Measurements from ENCODE around the gene ILF2. TPM values are rescaled to one million over a fixed set of nuclear protein-coding genes. Genes with fewer than 3 reads are reported as not detected.

ILF2 gene
- total and polyA plus RNA-seq, 2 donors (not counting 1 experiment from before 2014, with no cell fraction given): 89.8 to 94.0 TPM

DNA sequence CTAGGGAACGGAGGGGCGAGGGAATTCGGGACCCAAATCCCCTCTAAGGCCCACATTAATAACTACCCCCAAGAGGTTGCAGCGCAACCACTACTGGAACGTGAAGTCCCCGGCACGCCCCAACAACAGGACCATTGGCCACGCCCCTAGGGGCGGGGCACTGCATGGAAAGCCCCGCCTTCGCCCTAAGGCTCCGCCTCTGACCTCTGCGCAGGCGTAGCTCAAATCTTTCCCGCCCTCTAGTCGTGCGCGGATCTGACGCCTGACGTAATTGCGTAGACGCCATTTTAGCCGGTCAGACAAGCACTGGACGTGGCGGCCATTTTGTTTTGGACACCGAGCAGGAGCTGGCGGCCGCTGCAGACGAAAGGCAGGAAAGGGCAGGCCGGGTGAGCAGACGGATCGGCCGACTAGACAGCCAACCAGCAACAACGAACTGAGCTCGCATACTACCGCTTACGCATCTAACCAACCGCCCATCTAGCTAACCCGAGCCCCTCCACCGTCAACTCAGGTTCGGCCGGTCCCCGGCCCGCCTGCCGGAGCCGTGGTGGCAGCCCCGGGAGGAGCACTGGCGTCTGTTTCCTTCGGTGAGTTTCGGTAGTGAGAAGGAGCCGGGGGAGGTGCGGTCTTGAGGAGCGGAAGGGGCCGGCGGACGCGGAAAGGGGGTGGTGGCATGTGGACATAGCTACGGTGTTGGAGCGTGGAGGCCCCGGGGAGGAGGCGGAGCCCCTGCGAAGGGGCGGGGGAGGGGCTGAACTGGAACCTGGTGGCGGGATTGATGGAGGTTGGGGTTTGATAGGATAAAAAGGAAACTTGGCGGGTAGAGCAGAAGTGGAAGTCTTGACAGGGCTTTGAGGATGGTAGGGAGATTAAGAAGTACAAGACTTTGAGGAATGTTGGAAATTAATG, 36.8 kb downstream of the ILF2 start, which contains the start of gene CHTOP:
CHTOP (plus strand) TSS at position 313 of the 912 bp plus-strand sequence. CDS start 2,523 bp downstream, outside the sequence.
- POLR2A ChIA-PET: interaction anchor here (0.6 to 2.7 kb wide), 32 partner anchors 10 to 1870 kb away, joined by 3 to 17 read pairs (median 4); partner anchors contain the start of genes CREB3L4, ILF2, INTS3 and JTB
- Mint-ChIP-seq H3K27me3 (no peaks in the 10 kb centered on the region), H3K27ac (peak within 1 kb of the TSS; percentile 100), H3K4me3 (peak within 1 kb of the TSS; percentile 97), H3K9me3 (ENCODE audit: insufficient read depth) (no peaks in the 10 kb centered on the region), H3K4me1 (peaks cover 39% of the 10 kb centered on the region)
- TF ChIP-seq, protein P1, sequence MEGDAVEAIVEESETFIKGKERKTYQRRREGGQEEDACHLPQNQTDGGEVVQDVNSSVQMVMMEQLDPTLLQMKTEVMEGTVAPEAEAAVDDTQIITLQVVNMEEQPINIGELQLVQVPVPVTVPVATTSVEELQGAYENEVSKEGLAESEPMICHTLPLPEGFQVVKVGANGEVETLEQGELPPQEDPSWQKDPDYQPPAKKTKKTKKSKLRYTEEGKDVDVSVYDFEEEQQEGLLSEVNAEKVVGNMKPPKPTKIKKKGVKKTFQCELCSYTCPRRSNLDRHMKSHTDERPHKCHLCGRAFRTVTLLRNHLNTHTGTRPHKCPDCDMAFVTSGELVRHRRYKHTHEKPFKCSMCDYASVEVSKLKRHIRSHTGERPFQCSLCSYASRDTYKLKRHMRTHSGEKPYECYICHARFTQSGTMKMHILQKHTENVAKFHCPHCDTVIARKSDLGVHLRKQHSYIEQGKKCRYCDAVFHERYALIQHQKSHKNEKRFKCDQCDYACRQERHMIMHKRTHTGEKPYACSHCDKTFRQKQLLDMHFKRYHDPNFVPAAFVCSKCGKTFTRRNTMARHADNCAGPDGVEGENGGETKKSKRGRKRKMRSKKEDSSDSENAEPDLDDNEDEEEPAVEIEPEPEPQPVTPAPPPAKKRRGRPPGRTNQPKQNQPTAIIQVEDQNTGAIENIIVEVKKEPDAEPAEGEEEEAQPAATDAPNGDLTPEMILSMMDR (IDR thresholded peaks at IDR 0.05): no peak
- no peak for TF ChIP-seq EZH2 (IDR thresholded peaks at IDR 0.05; ENCODE audit: borderline replicate concordance, insufficient read depth, low read depth, low read length, poor library complexity, severe bottlenecking)
- peak; percentile 89 for ATAC-seq (ENCODE audit: low read depth)
- Histone ChIP-seq H3K4me3 (ENCODE audit: control extremely low read depth in 1 of 5, extremely low read depth in 1 of 5, insufficient read depth in 1 of 5, low read depth in 2 of 5, low read length in 4 of 5) (peak within 1 kb of the TSS; percentile 90 to 100 (median 99)), H3K4me1 (ENCODE audit: control insufficient read depth in 2 of 2, insufficient read depth in 2 of 2, low read length in 2 of 2) (peaks cover 9 to 24% of the 10 kb centered on the region in 2 donors), H3K27me3 (replicated peaks in 1 of 4; ENCODE audit: control extremely low read depth in 1 of 4, control insufficient read depth in 3 of 4, insufficient read depth in 4 of 4, low read length in 3 of 4) (no peaks in the 10 kb centered on the region), H2AFZ (ENCODE audit: insufficient read depth, low read depth, low read length, poor library complexity, severe bottlenecking) (peak within 1 kb of the TSS; percentile 69), H4K20me1 (ENCODE audit: control insufficient read depth, insufficient read depth, low read length, poor library complexity, severe bottlenecking) (peaks cover 18% of the 10 kb centered on the region), H3K36me3 (replicated peaks in 1 of 2; ENCODE audit: control extremely low read depth in 1 of 2, control insufficient read depth in 1 of 2, extremely low read depth in 1 of 2, insufficient read depth in 2 of 2, low read length in 1 of 2) (peaks cover 18 to 31% of the 10 kb centered on the region in 2 experiments), H3K27ac (ENCODE audit: low read length in 2 of 2) (peak within 1 kb of the TSS; percentile 97 to 99), H3K79me2 (ENCODE audit: control insufficient read depth, insufficient read depth, low read length) (peaks cover 48% of the 10 kb centered on the region), H3K9me3 (ENCODE audit: control extremely low read depth in 1 of 3, control insufficient read depth in 2 of 3, insufficient read depth in 1 of 3, low read length in 2 of 3) (peaks cover 0 to 7% (median 0%) of the 10 kb centered on the region in 3 donors), H3K9ac (ENCODE audit: low read length) (peak within 1 kb of the TSS; percentile 99), H3K4me2 (replicated peaks; ENCODE audit: low read depth, low read length, poor library complexity, severe bottlenecking) (peak within 1 kb of the TSS; percentile 76)
- WGBS (ENCODE audit: insufficient coverage): 4% methylated on average over 60 of the region's 65 CpGs
- CTCF ChIA-PET: interaction anchor here (0.5 to 3.3 kb wide), 12 partner anchors 10 to 638 kb away, joined by 3 to 32 read pairs (median 4); partner anchors contain the start of gene CREB3L4
- intact Hi-C loops (cut with micrococcal nuclease): loop anchor here (1.0 to 10.0 kb wide), 9 partner anchors 24 to 149 kb away; partner anchors contain the start of genes S100A6 and SNAPIN
- peak; percentile 99 for DNase-seq

All from B cell (primary cell).